PC-3 (cell line): ENCODE measurements around the gene LRP5. TPM values are rescaled to one million over a fixed set of nuclear protein-coding genes. Genes with fewer than 3 reads are reported as not detected.

Experiments used
- ATAC-seq: fragments of 200-7000 bp; cut with Tn5 transposase; 2 replicates; pipeline ENCODE4 v1.9.1; 2020; ENCODE audit warnings: mild to moderate bottlenecking, moderate library complexity
- BruUV-seq: library from RNA; stranded (reverse); fragments of 400-500 nt; replicated peaks from 2 replicates; lab custom pipeline; 2021; lab: Mats Ljungman, UMichigan
- CTCF ChIA-PET: fragments of 300-600 bp; sonication (Branson Sonifier 250); formaldehyde crosslinking; loops from one replicate; lab custom pipeline; 2022; ENCODE audit warnings: antibody characterized with exemption; lab: Charles Lee
- POLR2A ChIA-PET: fragments of 300-600 bp; sonication (Branson Sonifier 250); formaldehyde crosslinking; loops from one replicate; lab custom pipeline; 2022; ENCODE audit warnings: antibody characterized with exemption; ENCODE audit not compliant: unreplicated experiment; lab: Charles Lee
- DNase-seq: peaks from one replicate; pipeline ENCODE4 v3.0.0-alpha.2; 2015
- H2AFZ ChIP-seq: fragments of 300-600 bp; sonication (generic); 2 replicates; pipeline ENCODE4 v1.6.0; 2016; ENCODE audit warnings: antibody characterized with exemption, low read length
- H3F3A ChIP-seq: fragments of 300-600 bp; sonication (generic); one replicate; pipeline ENCODE4 v1.6.0; 2017; ENCODE audit warnings: antibody characterized with exemption, low read length, control low read depth, mild to moderate bottlenecking; ENCODE audit not compliant: unreplicated experiment
- H3K27ac ChIP-seq: fragments of 300-600 bp; sonication (generic); 2 replicates; pipeline ENCODE4 v1.5.1; 2016; ENCODE audit warnings: mild to moderate bottlenecking, low read length
- H3K27me3 ChIP-seq: fragments of 300-600 bp; sonication (generic); 2 replicates; pipeline ENCODE4 v1.6.1; 2016; ENCODE audit warnings: low read length, mixed read lengths
- H3K36me3 ChIP-seq: fragments of 300-600 bp; sonication (generic); 2 replicates; pipeline ENCODE4 v1.6.1; 2016; ENCODE audit warnings: low read depth, mixed run types, low read length, mixed read lengths
- H3K4me1 ChIP-seq: fragments of 300-600 bp; sonication (generic); 2 replicates; pipeline ENCODE4 v1.5.1; 2016; ENCODE audit warnings: low read length; ENCODE audit not compliant: insufficient read depth
- H3K4me2 ChIP-seq: fragments of 300-600 bp; sonication (generic); 2 replicates; pipeline ENCODE4 v1.6.0; 2016; ENCODE audit warnings: low read length
- H3K4me3 ChIP-seq: fragments of 300-600 bp; sonication (generic); 2 replicates; pipeline ENCODE4 v1.5.1; 2016; ENCODE audit warnings: mild to moderate bottlenecking, low read length, mixed read lengths
- H3K79me2 ChIP-seq: fragments of 300-600 bp; sonication (generic); 2 replicates; pipeline ENCODE4 v1.6.1; 2017; ENCODE audit warnings: low read length, mixed read lengths
- H3K9ac ChIP-seq: fragments of 300-600 bp; sonication (generic); 2 replicates; pipeline ENCODE4 v1.6.0; 2016; ENCODE audit warnings: mild to moderate bottlenecking, low read length
- H3K9me2 ChIP-seq: fragments of 300-600 bp; sonication (generic); replicated peaks from 2 replicates; pipeline ENCODE4 v1.6.1; 2016; ENCODE audit warnings: mixed run types, low read length, mixed read lengths
- H3K9me3 ChIP-seq: fragments of 300-600 bp; sonication (generic); 2 replicates; pipeline ENCODE4 v1.6.1; 2016; ENCODE audit warnings: low read length, mixed read lengths
- H4K20me1 ChIP-seq: fragments of 300-600 bp; sonication (generic); 2 replicates; pipeline ENCODE4 v1.6.1; 2016; ENCODE audit warnings: low read length, mixed read lengths
- EZH2 ChIP-seq: fragments of 300-600 bp; sonication (generic); IDR thresholded peaks from one replicate; pipeline ENCODE4 v1.6.1; 2017; ENCODE audit warnings: antibody characterized with exemption, mild to moderate bottlenecking, low read length; ENCODE audit not compliant: unreplicated experiment
- EZH2phosphoT487 ChIP-seq: fragments of 300-600 bp; sonication (generic); IDR thresholded peaks from 2 replicates; pipeline ENCODE4 v1.6.1; 2018; ENCODE audit warnings: mild to moderate bottlenecking, antibody characterized with exemption, low read length, borderline replicate concordance
- intact Hi-C: fragments of 100-400 bp; cut with micrococcal nuclease; formaldehyde crosslinking; loops from 2 replicates; pipeline ENCODE4 v1.9.0; 2023
- total RNA-seq: library from RNA; depleted of rRNA; stranded (reverse); fragments of >200 nt; gene quantifications from 2 replicates; pipeline ENCODE4 v1.2.3, GENCODE V29; 2014
- TF ChIP-seq, protein P1 (sequence below): fragments of 300-600 bp; sonication (generic); conservative IDR thresholded peaks from 2 replicates; pipeline ENCODE4 v1.5.1; 2017; ENCODE audit warnings: antibody characterized with exemption, low read depth, mild to moderate bottlenecking, low read length

Gene LRP5
- total RNA-seq, 1 experiment from 2014 or later = 64.3 TPM

DNA sequence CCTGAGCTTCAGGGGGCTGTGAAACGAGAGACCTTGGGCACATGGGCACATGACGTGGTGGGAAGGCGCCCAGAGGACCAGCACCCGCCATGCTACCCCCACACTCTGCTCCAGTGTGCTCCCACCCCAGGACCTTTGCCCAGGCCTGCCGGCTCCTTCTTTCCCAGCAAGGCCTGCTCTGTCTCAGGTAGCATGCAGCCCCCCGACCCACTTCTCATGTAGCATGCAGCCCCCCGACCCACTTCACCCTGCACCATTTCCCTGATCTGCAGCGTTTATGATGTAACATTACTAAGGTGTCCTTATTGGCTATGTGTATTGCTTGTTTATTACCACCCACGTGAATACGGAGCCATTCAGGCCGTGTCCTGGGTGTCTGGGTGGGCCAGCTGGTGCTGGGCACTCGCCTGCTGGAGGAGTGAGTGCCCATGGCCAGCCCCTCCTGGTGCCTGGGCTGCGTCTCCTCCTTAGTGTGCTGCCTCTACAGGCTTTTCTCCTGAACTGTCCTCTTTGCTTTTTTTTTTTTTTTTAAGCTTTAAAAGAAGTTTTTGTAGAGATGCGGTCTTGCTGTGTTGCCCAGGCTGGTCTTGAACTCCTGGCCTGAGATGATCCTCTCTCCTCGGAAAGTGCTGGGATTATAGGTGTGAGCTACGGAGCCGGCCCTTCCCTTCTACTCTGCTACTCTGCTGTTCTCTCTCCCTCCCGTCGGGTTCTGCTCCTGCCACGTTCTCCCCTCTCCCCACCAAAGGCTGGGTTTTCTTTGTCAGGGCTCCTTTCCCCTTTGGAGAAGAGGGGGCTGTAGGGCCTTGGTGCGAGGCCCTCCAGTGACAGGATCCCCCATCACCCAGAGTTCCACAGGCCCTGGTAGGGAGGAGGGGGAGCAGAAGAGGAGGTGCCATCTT is 29.4 kb downstream of the LRP5 start:
- BruUV-seq = no TSS peak
- ChIA-PET CTCF (no interaction called here), POLR2A (interaction anchor here (0.6 kb wide), 1 partner anchor 20 kb away, joined by 5 read pairs; no protein-coding TSS in a partner anchor)
- peaks cover 19% of the 10 kb centered on the region; the same call in 1 of the 2 replicates for H4K20me1 ChIP-seq
- H3K9ac ChIP-seq = peak overlapping the region; percentile 13; the same call in 1 of the 2 replicates
- TF ChIP-seq EZH2phosphoT487 = no peak
- TF ChIP-seq, protein P1, sequence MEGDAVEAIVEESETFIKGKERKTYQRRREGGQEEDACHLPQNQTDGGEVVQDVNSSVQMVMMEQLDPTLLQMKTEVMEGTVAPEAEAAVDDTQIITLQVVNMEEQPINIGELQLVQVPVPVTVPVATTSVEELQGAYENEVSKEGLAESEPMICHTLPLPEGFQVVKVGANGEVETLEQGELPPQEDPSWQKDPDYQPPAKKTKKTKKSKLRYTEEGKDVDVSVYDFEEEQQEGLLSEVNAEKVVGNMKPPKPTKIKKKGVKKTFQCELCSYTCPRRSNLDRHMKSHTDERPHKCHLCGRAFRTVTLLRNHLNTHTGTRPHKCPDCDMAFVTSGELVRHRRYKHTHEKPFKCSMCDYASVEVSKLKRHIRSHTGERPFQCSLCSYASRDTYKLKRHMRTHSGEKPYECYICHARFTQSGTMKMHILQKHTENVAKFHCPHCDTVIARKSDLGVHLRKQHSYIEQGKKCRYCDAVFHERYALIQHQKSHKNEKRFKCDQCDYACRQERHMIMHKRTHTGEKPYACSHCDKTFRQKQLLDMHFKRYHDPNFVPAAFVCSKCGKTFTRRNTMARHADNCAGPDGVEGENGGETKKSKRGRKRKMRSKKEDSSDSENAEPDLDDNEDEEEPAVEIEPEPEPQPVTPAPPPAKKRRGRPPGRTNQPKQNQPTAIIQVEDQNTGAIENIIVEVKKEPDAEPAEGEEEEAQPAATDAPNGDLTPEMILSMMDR = peak; percentile 21; the same call in 1 of the 2 replicates
- no peak for TF ChIP-seq EZH2
- H3F3A ChIP-seq = no peaks in the 10 kb centered on the region
- no peak overlapping the region for H2AFZ ChIP-seq
- no peaks in the 10 kb centered on the region for H3K27me3 ChIP-seq
- H3K36me3 ChIP-seq = no peaks in the 10 kb centered on the region
- H3K27ac ChIP-seq = peak overlapping the region; percentile 50
- ATAC-seq (no peak), DNase-seq (no peak)
- peaks cover 99% of the 10 kb centered on the region for H3K79me2 ChIP-seq
- no peaks in the 10 kb centered on the region for H3K9me2 ChIP-seq
- peak overlapping the region; percentile 68 for H3K4me2 ChIP-seq
- H3K4me3 ChIP-seq = no peak overlapping the region
- H3K4me1 ChIP-seq = peaks cover 32% of the 10 kb centered on the region
- intact Hi-C loops = loop anchor here (1.0 kb wide), 1 partner anchor 38 kb away; no protein-coding TSS in a partner anchor
- H3K9me3 ChIP-seq = no peaks in the 10 kb centered on the region

DNA sequence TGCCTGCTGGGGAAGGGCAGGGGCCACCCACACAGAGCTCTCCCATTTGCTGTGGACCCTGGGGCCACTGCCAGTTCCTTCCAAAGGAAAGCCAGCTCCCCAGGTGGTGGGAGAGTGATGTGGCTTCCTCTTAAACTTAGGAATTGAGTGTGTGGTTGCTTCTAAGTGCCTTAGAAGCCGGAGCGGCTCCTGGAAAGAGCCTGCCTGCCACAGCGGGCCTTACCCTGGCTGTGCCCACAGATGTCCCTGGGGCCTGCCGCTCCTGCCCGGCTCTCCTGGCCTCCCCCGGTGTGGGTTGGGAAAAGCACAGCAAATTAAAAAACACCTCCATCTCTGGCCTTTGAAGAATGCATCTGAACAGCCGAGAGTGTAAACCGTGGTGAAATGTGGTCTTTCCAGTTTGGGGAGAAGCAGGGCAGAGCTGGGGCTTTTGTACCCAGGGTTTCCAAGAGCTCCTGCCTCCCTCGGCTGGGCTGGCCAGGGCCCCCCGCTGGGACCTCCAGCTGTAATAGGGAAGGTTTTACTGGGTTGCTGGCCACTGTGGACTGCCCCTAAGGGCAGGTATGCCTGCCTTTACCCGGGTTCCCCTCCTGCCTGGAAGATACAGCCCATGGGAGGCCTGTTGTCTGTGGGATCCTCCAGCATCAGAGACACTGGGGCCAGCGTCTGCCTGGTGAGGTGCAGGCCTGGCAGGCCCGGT is 30.2 kb downstream of the LRP5 start:
- Histone ChIP-seq H3K4me1 (peaks cover 32% of the 10 kb centered on the region), H3K4me2 (peak overlapping the region; percentile 68), H3K9me3 (no peaks in the 10 kb centered on the region), H3F3A (no peaks in the 10 kb centered on the region), H3K9ac (peak overlapping the region; percentile 13; the same call in 1 of the 2 replicates), H3K36me3 (peaks cover 2% of the 10 kb centered on the region; the same call in 1 of the 2 replicates), H3K27me3 (no peaks in the 10 kb centered on the region), H2AFZ (no peak overlapping the region), H4K20me1 (peaks cover 22% of the 10 kb centered on the region; the same call in 1 of the 2 replicates), H3K4me3 (peak overlapping the region; percentile 4; the same call in 1 of the 2 replicates), H3K27ac (peak overlapping the region; percentile 50), H3K9me2 (no peaks in the 10 kb centered on the region), H3K79me2 (peaks cover 99% of the 10 kb centered on the region)
- DNase-seq = peak; percentile 77
- intact Hi-C loops = no loop called here
- POLR2A ChIA-PET = interaction anchor here (0.6 kb wide), 1 partner anchor 19 kb away, joined by 5 read pairs; no protein-coding TSS in a partner anchor
- no peak for TF ChIP-seq EZH2phosphoT487
- TF ChIP-seq EZH2 = no peak
- TF ChIP-seq, protein P1 = no peak
- no TSS peak for BruUV-seq
- ATAC-seq = peak; percentile 29
- CTCF ChIA-PET = no interaction called here
